Cardiac septum (tissue), 1 donor: ENCODE results near the gene KDM5B. TPM values are rescaled to one million over a fixed set of nuclear protein-coding genes. Genes with fewer than 3 reads are reported as not detected.
"Not testable (repeated sequence)": the region's sequence is repeated elsewhere in the genome, so short reads cannot be mapped to it uniquely, and the experiment has no call there.

Experiments used
- DNase-seq: peaks from one replicate; pipeline ENCODE4 v3.0.0-alpha.2; 2020; ENCODE audit warnings: low spot score
- intact Hi-C: fragments of 100-400 bp; cut with DNase I; formaldehyde crosslinking; loops from one replicate; pipeline ENCODE4 v1.14.0; 2022
- total RNA-seq: library from RNA; stranded (reverse); fragmentation: NEBNext Ultra II Directional; extraction: Animal tissue kit (Norgen Biotek cat#: 25700); gene quantifications from one replicate; pipeline ENCODE4 v1.2.1, GENCODE V29; 2021
- donor health status: DM: no; HTN: no; CAD: no.

The KDM5B gene
- total RNA-seq, 1 donor from 2014 or later: 21.7 TPM

GRCh38 chr1:202728951-202729350 lies 79.3 kb downstream of the KDM5B start:
- intact Hi-C loops: no loop called here

DNA sequence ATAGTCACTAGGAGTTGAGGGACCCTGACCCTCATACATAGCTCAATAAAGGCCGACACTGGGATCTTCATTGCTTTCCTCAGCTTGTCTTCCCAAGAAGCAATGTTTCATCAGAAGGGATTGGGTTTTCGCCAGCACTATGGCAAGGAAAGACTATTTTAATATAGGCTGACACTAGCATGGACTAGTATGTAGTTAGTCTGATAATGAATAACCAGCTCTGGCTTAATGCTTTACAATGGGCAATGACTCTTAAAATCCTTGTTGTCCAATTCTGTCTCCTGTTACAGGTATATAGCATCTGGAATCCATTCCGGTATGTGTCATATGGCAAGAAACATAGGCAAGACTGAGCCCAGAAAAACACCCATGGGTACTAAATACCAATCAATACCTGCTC lies 82.7 kb downstream of the KDM5B start:
- intact Hi-C loops: no loop called here
- DNase-seq: no peak

More at GRCh38 chr1:202728951-202729350, 79.3 kb downstream of the KDM5B start:
- DNase-seq: no peak

DNA sequence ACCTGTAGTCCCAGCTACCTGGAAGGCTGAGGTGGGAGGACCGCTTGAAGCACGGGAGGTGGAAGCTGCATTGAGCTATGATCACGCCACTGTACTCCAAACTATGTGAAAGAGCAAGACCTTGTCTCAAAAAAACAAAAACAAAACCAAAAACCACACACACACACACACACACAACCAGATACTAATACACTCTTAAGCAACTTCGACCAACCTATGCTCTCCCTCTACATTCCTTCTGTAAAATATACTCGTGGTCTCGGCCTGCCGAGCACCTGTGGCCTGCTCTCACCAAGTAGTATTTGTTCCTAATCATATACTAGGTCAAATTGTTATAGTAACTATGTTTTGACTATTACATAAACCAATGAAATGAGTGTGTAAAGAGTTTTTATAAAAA lies 84.5 kb downstream of the KDM5B start:
- no peak for DNase-seq
- intact Hi-C loops: no loop called here

DNA sequence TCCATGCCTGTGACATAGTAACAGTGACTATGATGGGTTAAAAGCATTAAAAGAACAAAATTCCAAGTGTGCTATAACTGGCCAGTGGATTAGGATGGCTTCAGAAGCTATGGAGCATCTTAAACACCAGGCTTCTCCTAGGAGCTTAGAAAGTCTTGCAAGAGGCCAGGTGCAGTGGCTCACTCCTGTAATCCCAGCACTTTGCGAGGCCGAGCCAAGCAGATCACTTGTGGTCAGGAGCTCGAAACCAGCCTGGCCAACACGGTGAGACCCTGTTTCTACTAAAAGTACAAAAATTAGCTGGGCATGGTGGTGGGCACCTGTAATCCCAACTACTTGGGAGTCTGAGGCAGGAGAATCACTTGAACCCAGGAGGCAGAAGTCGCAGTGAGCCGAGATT lies 85.2 kb downstream of the KDM5B start:
- DNase-seq, intact Hi-C loops: not testable (repeated sequence)

GRCh38 chr1:202716654-202717053 lies 91.6 kb downstream of the KDM5B start:
- intact Hi-C loops: loop anchor here (5.0 to 10.0 kb wide), 4 partner anchors 212 to 529 kb away; partner anchors contain the start of gene UBE2T
- DNase-seq: no peak

GRCh38 chr1:202714202-202714601 lies 94.0 kb downstream of the KDM5B start:
- DNase-seq: not testable (repeated sequence)
- intact Hi-C loops: loop anchor here (10.0 kb wide), 2 partner anchors 209 to 249 kb away; no protein-coding TSS in a partner anchor

DNA sequence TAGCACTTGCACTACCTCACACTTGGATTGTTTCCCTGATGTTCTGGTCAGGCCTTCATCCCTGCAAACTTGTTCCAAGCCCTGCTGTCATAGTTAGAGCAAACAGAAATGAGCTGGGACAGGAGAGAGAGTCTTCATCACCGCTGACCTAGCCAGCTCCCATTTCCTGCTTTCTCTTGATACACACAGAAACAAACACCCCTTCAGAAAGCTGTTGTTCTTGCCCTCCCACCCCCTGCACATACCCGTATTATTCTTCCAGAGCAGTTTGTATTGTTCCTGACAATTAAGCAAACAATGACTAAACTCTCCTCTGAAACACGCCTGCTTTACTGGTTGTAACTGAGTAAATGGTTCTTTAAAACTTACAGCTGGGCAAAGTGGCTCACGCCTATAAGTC lies 95.1 kb downstream of the KDM5B start:
- intact Hi-C loops: loop anchor here (10.0 kb wide), 2 partner anchors 208 to 248 kb away; no protein-coding TSS in a partner anchor
- DNase-seq: no peak

- no peak for DNase-seq
- intact Hi-C loops: loop anchor here (10.0 kb wide), 2 partner anchors 207 to 247 kb away; no protein-coding TSS in a partner anchor
Measured at GRCh38 chr1:202711949-202712635, 96.1 kb downstream of the KDM5B start.

DNA sequence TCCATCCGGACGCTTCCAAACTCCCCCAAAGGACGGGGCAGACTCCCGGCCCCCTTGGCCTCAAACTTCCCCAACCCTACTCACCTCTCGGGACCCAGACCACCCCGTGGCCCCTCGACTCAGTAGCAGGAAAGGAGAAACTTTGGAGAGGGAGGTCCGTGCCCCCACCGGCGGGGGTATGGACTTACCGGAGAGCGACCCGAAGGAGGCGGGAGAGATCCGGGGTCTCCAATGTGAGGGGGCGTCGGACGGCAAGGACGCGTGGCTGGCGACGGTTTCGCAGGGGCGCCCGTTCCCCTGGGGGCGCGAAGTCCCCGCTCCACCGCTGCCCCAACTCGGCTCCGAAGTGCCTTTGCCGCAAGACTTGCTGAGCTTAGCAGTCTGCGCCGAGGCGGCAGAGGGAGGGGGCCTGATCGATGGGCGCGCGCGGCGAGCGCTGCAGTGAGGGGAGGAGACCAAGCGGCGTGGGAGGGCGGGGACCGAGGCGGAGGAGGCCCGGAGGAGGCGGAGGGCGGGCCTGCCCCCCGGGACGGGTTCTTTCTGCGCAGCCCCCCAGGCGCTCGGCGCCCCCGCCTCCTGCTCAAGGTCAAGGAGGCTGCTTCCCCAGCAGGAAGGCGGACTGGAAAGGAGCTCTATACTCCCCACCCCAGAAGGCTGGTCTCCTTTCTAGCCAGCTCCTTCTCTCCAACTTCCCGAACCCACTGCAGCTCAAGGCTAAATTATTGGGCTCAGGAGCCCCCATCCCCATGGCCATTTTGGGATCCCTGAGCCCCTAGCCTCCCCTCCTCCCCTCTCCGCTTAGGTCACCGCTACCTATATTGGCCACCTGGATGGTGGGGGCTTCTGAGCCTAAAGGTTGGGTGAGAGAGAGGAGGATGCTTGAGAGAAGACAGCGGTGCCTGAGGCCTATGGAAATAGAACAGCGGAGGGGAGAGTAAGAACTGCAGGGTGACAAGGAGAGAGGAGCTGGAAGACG lies 97.9 kb downstream of the KDM5B start, which contains the start of gene SYT2:
Gene SYT2 (minus strand): TSS at position 385 of the 976 bp plus-strand sequence. CDS start 104,682 bp downstream, outside the sequence.
- no peak for DNase-seq
- intact Hi-C loops: loop anchor here (10.0 kb wide), 2 partner anchors 206 to 246 kb away; no protein-coding TSS in a partner anchor

- no peak for DNase-seq
- intact Hi-C loops: loop anchor here (10.0 kb wide), 2 partner anchors 205 to 245 kb away; no protein-coding TSS in a partner anchor
Measured at GRCh38 chr1:202709276-202710041, 98.8 kb downstream of the KDM5B start.

DNA sequence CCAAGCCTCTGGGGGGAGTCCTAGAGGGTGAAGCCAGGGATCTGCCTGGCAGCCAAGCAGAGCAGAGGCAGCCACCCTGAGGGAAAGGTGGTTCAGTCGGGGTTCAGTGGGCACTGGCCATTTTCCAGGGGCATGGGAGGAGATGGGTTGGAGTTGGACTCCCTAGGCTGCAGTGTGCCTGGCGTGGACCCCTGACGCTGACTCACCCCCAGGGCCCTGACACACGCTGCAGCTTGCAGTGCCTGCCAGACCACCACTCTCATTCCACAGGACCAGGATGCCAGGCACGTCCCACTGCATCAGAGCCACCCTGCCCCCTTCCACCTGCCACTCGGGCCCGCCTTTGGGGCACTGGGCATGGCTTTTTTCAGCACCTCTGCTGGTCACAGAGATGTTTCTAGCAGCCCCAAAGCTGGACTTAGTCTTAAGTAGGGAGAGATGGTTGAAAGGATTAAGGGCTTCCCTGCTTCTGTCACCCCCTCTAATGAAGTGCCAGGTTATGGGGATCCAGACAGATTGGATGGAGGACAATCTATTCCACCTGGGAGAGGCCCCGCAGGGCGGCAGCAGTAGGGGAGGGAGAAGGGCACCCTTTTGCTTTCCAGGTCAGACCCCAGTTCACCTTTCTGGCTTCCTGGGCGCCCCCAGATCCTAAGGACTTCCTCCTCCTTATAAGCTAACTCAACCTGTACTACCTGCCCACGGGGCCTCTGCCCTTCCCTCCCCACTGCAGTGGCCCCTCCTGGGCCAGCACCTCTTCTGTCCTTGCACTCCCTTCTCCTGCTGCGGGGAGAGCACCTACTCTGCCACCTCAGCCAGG lies 99.6 kb downstream of the KDM5B start:
- intact Hi-C loops: no loop called here

GRCh38 chr1:202706851-202707250 lies 101.4 kb downstream of the KDM5B start:
- DNase-seq: no peak
- intact Hi-C loops: no loop called here

More for the DNA sequence above, 99.6 kb downstream of the KDM5B start:
- DNase-seq: no peak

DNA sequence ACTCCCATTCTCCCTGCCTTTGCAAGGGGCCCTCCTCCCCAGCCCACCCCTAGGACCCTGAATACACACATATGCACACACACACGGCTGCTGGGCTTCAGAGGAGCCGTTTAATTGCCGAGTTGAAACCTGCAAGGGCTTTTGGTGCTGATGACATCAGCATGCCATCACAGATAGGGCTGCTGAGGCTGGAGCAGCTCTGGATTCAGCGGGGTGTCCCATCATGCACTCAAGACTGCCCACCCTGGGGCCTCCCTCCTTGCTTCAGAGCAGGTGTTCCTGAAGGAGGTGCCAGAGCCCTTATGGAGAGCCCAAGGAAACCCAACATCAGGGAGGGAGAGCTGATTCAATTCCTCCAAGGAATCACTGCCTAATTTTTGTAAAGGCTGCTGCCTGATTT lies 103.6 kb downstream of the KDM5B start:
- intact Hi-C loops: no loop called here
- DNase-seq: no peak

DNA sequence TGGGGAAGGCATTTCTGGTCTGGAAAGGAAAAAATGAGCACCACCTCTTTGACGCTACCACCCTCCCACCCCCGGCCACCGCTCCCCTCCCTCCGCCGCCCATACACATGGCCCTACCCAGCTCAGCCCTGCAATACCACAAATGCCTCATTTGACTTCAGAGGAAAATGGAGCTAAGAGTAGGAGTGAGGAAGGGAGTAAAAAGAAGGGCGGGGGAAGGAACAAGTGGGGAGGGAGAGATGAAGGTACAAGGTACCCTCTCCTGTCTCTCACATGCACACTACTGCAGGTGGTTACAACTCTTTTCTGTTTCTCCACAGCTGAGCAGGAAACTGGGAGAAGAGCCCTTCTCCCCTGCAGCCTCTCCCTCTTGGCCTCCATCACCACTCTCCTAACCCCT lies 105.0 kb downstream of the KDM5B start:
- intact Hi-C loops: no loop called here
- DNase-seq: no peak

DNA sequence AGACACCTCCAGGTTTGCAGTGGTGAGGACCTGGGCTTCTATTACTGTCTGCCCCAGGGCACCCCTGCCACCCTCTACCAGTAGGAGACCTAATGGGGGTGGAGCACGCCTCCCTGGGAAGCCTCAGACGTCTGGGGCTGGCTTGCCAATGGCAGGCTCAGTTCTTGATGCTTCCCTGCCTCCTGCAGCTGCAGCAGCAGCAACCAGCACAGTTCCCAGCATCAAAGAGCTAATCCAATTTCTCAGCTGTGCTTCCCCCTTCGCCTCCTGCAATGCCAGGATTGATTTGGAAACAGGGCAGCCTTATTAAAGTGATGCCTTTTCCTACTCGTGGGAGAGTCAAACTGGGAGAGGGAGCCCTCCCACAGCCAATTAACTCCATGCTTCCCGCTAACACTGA lies 106.1 kb downstream of the KDM5B start:
- intact Hi-C loops: no loop called here
- no peak for DNase-seq

DNA sequence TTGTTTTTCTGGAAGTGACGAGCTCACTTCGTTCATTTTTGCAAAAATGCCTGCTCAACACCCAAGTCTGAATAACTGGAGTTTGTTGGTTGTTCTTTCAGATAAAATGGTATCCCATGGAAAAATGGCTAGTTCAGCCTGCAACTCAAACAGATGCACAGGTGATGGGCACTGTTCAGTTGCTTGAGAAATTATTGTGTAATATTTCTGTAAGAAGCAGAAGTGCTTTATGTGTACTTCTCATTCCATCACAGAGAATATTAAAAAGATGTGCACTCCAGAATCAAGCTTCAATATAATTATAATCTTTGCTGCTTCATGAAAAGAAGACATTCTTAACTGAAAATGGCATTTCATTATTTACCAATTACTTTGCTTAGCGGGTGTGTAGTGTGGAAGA lies 107.0 kb downstream of the KDM5B start:
- no peak for DNase-seq
- intact Hi-C loops: no loop called here

DNA sequence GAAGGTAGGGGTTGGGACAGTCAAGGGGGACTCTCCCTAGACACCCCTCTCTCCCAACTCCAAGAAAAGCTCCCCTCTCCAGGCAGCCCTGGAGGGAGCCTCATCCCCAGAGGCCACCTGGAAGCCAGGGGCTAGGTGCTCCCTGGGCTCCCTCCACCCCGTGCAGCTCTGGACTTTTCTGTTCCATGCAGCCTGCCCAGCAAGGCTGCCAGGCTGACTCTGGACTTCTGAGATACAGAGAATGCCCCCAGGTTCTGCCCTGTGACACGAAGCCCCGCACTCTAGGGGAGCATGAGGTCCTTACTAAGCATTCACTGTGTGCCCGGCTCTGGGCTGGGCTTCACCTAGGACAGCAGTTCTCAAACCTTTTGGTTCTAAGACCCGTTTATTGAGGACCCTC lies 108.2 kb downstream of the KDM5B start:
- intact Hi-C loops: no loop called here

GRCh38 chr1:202698276-202698675 lies 109.9 kb downstream of the KDM5B start:
- intact Hi-C loops: no loop called here
- no peak for DNase-seq

More for the DNA sequence above, 108.2 kb downstream of the KDM5B start:
- DNase-seq: no peak
